ENCODE data around the gene MORN4. TPM values are rescaled to one million over a fixed set of nuclear protein-coding genes. Genes with fewer than 3 reads are reported as not detected.
"Not testable (repeated sequence)": the region's sequence is repeated elsewhere in the genome, so short reads cannot be mapped to it uniquely, and the experiment has no call there.

Gene MORN4
- polyA plus RNA-seq, 4 donors = 21.7 to 27.2 (median 23.0) TPM

GRCh38 chr10:97642471-97643159 lies 9.3 kb upstream of the MORN4 start:
- DNase-seq (ENCODE audit: low read depth in 4 of 4, low spot score in 2 of 4) = not testable (repeated sequence)

- DNase-seq (ENCODE audit: low read depth in 4 of 4, low spot score in 2 of 4) = no peak
Measured at GRCh38 chr10:97640868-97641811, 7.8 kb upstream of the MORN4 start.

- DNase-seq (ENCODE audit: low read depth in 4 of 4, low spot score in 2 of 4) = peak; percentile 91 to 98 (median 97)
Measured at GRCh38 chr10:97640174-97640867, 7.0 kb upstream of the MORN4 start, which contains the start of gene PI4K2A. PI4K2A (plus strand) TSS chr10:97640671; CDS start chr10:97640743, 72 bp downstream.

GRCh38 chr10:97639090-97639489 lies 5.8 kb upstream of the MORN4 start:
- not testable (repeated sequence) for DNase-seq (ENCODE audit: low read depth in 4 of 4, low spot score in 2 of 4)

- DNase-seq (ENCODE audit: low read depth in 4 of 4, low spot score in 2 of 4) = no peak
Measured at GRCh38 chr10:97635577-97635976, 2.3 kb upstream of the MORN4 start.

GRCh38 chr10:97633921-97634320 lies 621 bp upstream of the MORN4 start:
- no peak for DNase-seq (ENCODE audit: low read depth in 4 of 4, low spot score in 2 of 4)

GRCh38 chr10:97631098-97631497 lies 2.2 kb downstream of the MORN4 start:
- no peak for DNase-seq (ENCODE audit: low read depth in 4 of 4, low spot score in 2 of 4)

GRCh38 chr10:97629289-97629688 lies 4.0 kb downstream of the MORN4 start:
- no peak for DNase-seq (ENCODE audit: low read depth in 4 of 4, low spot score in 2 of 4)

GRCh38 chr10:97628228-97628627 lies 5.1 kb downstream of the MORN4 start:
- DNase-seq (ENCODE audit: low read depth in 4 of 4, low spot score in 2 of 4) = no peak

- no peak for DNase-seq (ENCODE audit: low read depth in 4 of 4, low spot score in 2 of 4)
Measured at GRCh38 chr10:97627731-97628130, 5.6 kb downstream of the MORN4 start.

- DNase-seq (ENCODE audit: low read depth in 4 of 4, low spot score in 2 of 4) = no peak
Measured at GRCh38 chr10:97623277-97623676, 10.0 kb downstream of the MORN4 start.

- no peak for DNase-seq (ENCODE audit: low read depth in 4 of 4, low spot score in 2 of 4)
Measured at GRCh38 chr10:97618733-97619132, 14.6 kb downstream of the MORN4 start.

- no peak for DNase-seq (ENCODE audit: low read depth in 4 of 4, low spot score in 2 of 4)
Measured at GRCh38 chr10:97618285-97618684, 15.0 kb downstream of the MORN4 start.

- no peak for DNase-seq (ENCODE audit: low read depth in 4 of 4, low spot score in 2 of 4)
Measured at GRCh38 chr10:97612386-97612785, 20.9 kb downstream of the MORN4 start.

GRCh38 chr10:97611473-97611872 lies 21.8 kb downstream of the MORN4 start:
- no peak for DNase-seq (ENCODE audit: low read depth in 4 of 4, low spot score in 2 of 4)

GRCh38 chr10:97608991-97609561 lies 24.2 kb downstream of the MORN4 start:
- DNase-seq (ENCODE audit: low read depth in 4 of 4, low spot score in 2 of 4) = no peak

GRCh38 chr10:97607095-97607636 lies 26.1 kb downstream of the MORN4 start:
- no peak for DNase-seq (ENCODE audit: low read depth in 4 of 4, low spot score in 2 of 4)

- DNase-seq (ENCODE audit: low read depth in 4 of 4, low spot score in 2 of 4) = no peak
Measured at GRCh38 chr10:97601268-97602215, 31.8 kb downstream of the MORN4 start.

GRCh38 chr10:97600616-97601015 lies 32.7 kb downstream of the MORN4 start:
- no peak for DNase-seq (ENCODE audit: low read depth in 4 of 4, low spot score in 2 of 4)
